ENCODE measurements around the gene TSC22D3. TPM values are rescaled to one million over a fixed set of nuclear protein-coding genes. Genes with fewer than 3 reads are reported as not detected.

The TSC22D3 gene
- total RNA-seq, 2 experiments from 2014 or later: 29.3 to 35.6 TPM

- Histone ChIP-seq H3K9me2 (ENCODE audit: insufficient read depth, low read length) (no peaks in the 10 kb centered on the region), H3K79me2 (ENCODE audit: insufficient read depth, low read depth, low read length) (no peaks in the 10 kb centered on the region), H3K36me3 (ENCODE audit: insufficient read depth, low read length) (no peaks in the 10 kb centered on the region), H4K20me1 (ENCODE audit: insufficient read depth, low read length) (no peaks in the 10 kb centered on the region), H3K4me3 (ENCODE audit: low read depth, low read length, poor library complexity, severe bottlenecking) (no peak overlapping the region), H3K4me2 (ENCODE audit: low read length) (no peak overlapping the region), H2AFZ (ENCODE audit: low read length) (peak overlapping the region; percentile 7; the same call in 1 of the 2 replicates), H3K4me1 (ENCODE audit: insufficient read depth, low read length, poor library complexity, severe bottlenecking) (peaks cover 13% of the 10 kb centered on the region), H3K9me3 (ENCODE audit: low read length) (no peaks in the 10 kb centered on the region), H3K27ac (ENCODE audit: low read depth, low read length, poor library complexity, severe bottlenecking) (no peak overlapping the region)
- ChIA-PET POLR2A (interaction anchor here (1.4 kb wide), 1 partner anchor 32 kb away, joined by 3 read pairs; no protein-coding TSS in a partner anchor), CTCF (ENCODE audit: unreplicated experiment) (no interaction called here)
- no peak for DNase-seq (ENCODE audit: low spot score)
- intact Hi-C loops (cut with micrococcal nuclease; ENCODE audit: unreplicated experiment): no loop called here
- TF ChIP-seq CTCF (conservative IDR thresholded peaks at IDR 0.05; ENCODE audit: low read length) (no peak), EZH2phosphoT487 (IDR thresholded peaks at IDR 0.05; ENCODE audit: borderline replicate concordance, low read depth, low read length) (no peak)
- BruUV-seq (replicated peaks): no TSS peak
Measured at GRCh38 chrX:107684956-107685385, 90.6 kb downstream of the TSC22D3 start.

GRCh38 chrX:107683931-107684330 lies 91.7 kb downstream of the TSC22D3 start:
- Histone ChIP-seq H3K4me3 (ENCODE audit: low read depth, low read length, poor library complexity, severe bottlenecking) (no peak overlapping the region), H3K36me3 (ENCODE audit: insufficient read depth, low read length) (no peaks in the 10 kb centered on the region), H3K9me2 (ENCODE audit: insufficient read depth, low read length) (no peaks in the 10 kb centered on the region), H3K4me1 (ENCODE audit: insufficient read depth, low read length, poor library complexity, severe bottlenecking) (peaks cover 19% of the 10 kb centered on the region), H3K9me3 (ENCODE audit: low read length) (no peaks in the 10 kb centered on the region), H3K27ac (ENCODE audit: low read depth, low read length, poor library complexity, severe bottlenecking) (no peak overlapping the region), H4K20me1 (ENCODE audit: insufficient read depth, low read length) (no peaks in the 10 kb centered on the region), H3K79me2 (ENCODE audit: insufficient read depth, low read depth, low read length) (no peaks in the 10 kb centered on the region), H3K4me2 (ENCODE audit: low read length) (no peak overlapping the region), H2AFZ (ENCODE audit: low read length) (no peak overlapping the region)
- no peak for DNase-seq (ENCODE audit: low spot score)
- BruUV-seq (replicated peaks): no TSS peak
- TF ChIP-seq EZH2phosphoT487 (IDR thresholded peaks at IDR 0.05; ENCODE audit: borderline replicate concordance, low read depth, low read length) (no peak), CTCF (conservative IDR thresholded peaks at IDR 0.05; ENCODE audit: low read length) (no peak)
- intact Hi-C loops (cut with micrococcal nuclease; ENCODE audit: unreplicated experiment): no loop called here
- POLR2A ChIA-PET: interaction anchor here (1.1 to 1.4 kb wide), 2 partner anchors 27 to 33 kb away, joined by 3 to 5 read pairs; no protein-coding TSS in a partner anchor
- CTCF ChIA-PET (ENCODE audit: unreplicated experiment): interaction anchor here (0.9 kb wide), 1 partner anchor 9 kb away, joined by 3 read pairs; no protein-coding TSS in a partner anchor

- TF ChIP-seq CTCF (conservative IDR thresholded peaks at IDR 0.05; ENCODE audit: low read length) (no peak), EZH2phosphoT487 (IDR thresholded peaks at IDR 0.05; ENCODE audit: borderline replicate concordance, low read depth, low read length) (no peak)
- no TSS peak for BruUV-seq (replicated peaks)
- no peak overlapping the region for H3K27ac ChIP-seq (ENCODE audit: low read depth, low read length, poor library complexity, severe bottlenecking)
Measured at GRCh38 chrX:107683124-107683895, 92.3 kb downstream of the TSC22D3 start.

More at GRCh38 chrX:107683124-107683895, 92.3 kb downstream of the TSC22D3 start:
- H3K9me2 ChIP-seq (ENCODE audit: insufficient read depth, low read length): no peaks in the 10 kb centered on the region
- ChIA-PET CTCF (ENCODE audit: unreplicated experiment) (interaction anchor here (0.9 kb wide), 1 partner anchor 8 kb away, joined by 3 read pairs; no protein-coding TSS in a partner anchor), POLR2A (interaction anchor here (1.1 kb wide), 1 partner anchor 27 kb away, joined by 5 read pairs; no protein-coding TSS in a partner anchor)
- no peaks in the 10 kb centered on the region for H4K20me1 ChIP-seq (ENCODE audit: insufficient read depth, low read length)
- intact Hi-C loops (cut with micrococcal nuclease; ENCODE audit: unreplicated experiment): no loop called here
- H3K4me2 ChIP-seq (ENCODE audit: low read length): no peak overlapping the region
- H3K4me1 ChIP-seq (ENCODE audit: insufficient read depth, low read length, poor library complexity, severe bottlenecking): peaks cover 25% of the 10 kb centered on the region
- no peak for DNase-seq (ENCODE audit: low spot score)
- H3K9me3 ChIP-seq (ENCODE audit: low read length): no peaks in the 10 kb centered on the region
- no peak overlapping the region for H2AFZ ChIP-seq (ENCODE audit: low read length)
- no peak overlapping the region for H3K4me3 ChIP-seq (ENCODE audit: low read depth, low read length, poor library complexity, severe bottlenecking)
- no peaks in the 10 kb centered on the region for H3K36me3 ChIP-seq (ENCODE audit: insufficient read depth, low read length)
- no peaks in the 10 kb centered on the region for H3K79me2 ChIP-seq (ENCODE audit: insufficient read depth, low read depth, low read length)
